Measurements from ENCODE around the gene KLHL24. TPM values are rescaled to one million over a fixed set of nuclear protein-coding genes. Genes with fewer than 3 reads are reported as not detected.

KLHL24 gene
- total and polyA plus RNA-seq, 2 experiments from 2014 or later, result 8.2 to 51.0 TPM

GRCh38 chr3:183662099-183662498 is 26.7 kb downstream of the KLHL24 start:
- H3K36me3 ChIP-seq (ENCODE audit: insufficient read depth), result no peaks in the 10 kb centered on the region
- H3K4me1 ChIP-seq (ENCODE audit: insufficient read depth), result peaks cover 14% of the 10 kb centered on the region; the same call in 1 of the 2 replicates

More at GRCh38 chr3:183662099-183662498, 26.7 kb downstream of the KLHL24 start:
- Histone ChIP-seq H3K9me2 (ENCODE audit: insufficient read depth) (no peaks in the 10 kb centered on the region), H3K4me3 (no peak overlapping the region), H4K20me1 (replicated peaks; ENCODE audit: insufficient read depth) (no peaks in the 10 kb centered on the region), H3F3A (replicated peaks; ENCODE audit: low read depth) (no peaks in the 10 kb centered on the region), H3K79me2 (replicated peaks; ENCODE audit: insufficient read depth) (no peaks in the 10 kb centered on the region), H2AFZ (no peak overlapping the region), H3K27me3 (ENCODE audit: insufficient read depth) (no peaks in the 10 kb centered on the region), H3K27ac (ENCODE audit: low read depth) (no peak overlapping the region), H3K4me2 (no peak overlapping the region)
- Mint-ChIP-seq H3K4me1 (peaks cover 10% of the 10 kb centered on the region), H3K27ac (no peak overlapping the region), H3K4me3 (no peak overlapping the region), H3K27me3 (ENCODE audit: insufficient read depth, low read depth, poor library complexity) (peaks cover 2% of the 10 kb centered on the region), H3K36me3 (ENCODE audit: low read depth) (peaks cover 50% of the 10 kb centered on the region), H3K9me3 (peaks cover 6% of the 10 kb centered on the region; the same call in 2 of the 3 replicates)
- DNase-seq (ENCODE audit: low spot score), result no peak
- ATAC-seq, result no peak
- TF ChIP-seq ZNF331 (CRISPR knock-in tag; IDR thresholded peaks at IDR 0.05; ENCODE audit: low read depth), result no peak
- TF ChIP-seq CREB1 (CRISPR knock-in tag; IDR thresholded peaks at IDR 0.05; ENCODE audit: low read depth), result no peak
- no peak for TF ChIP-seq POLR2AphosphoS5 (IDR thresholded peaks at IDR 0.05; ENCODE audit: low read depth)
- TF ChIP-seq STAT1 (IDR thresholded peaks at IDR 0.05; ENCODE audit: unreplicated experiment), result no peak
- no peak for TF ChIP-seq NANOG (IDR thresholded peaks at IDR 0.05; ENCODE audit: borderline replicate concordance)
- no peak for TF ChIP-seq EZH2phosphoT487 (IDR thresholded peaks at IDR 0.05; ENCODE audit: unreplicated experiment)
- TF ChIP-seq JUNB (IDR thresholded peaks at IDR 0.05; ENCODE audit: unreplicated experiment), result no peak
- TF ChIP-seq, protein P1, sequence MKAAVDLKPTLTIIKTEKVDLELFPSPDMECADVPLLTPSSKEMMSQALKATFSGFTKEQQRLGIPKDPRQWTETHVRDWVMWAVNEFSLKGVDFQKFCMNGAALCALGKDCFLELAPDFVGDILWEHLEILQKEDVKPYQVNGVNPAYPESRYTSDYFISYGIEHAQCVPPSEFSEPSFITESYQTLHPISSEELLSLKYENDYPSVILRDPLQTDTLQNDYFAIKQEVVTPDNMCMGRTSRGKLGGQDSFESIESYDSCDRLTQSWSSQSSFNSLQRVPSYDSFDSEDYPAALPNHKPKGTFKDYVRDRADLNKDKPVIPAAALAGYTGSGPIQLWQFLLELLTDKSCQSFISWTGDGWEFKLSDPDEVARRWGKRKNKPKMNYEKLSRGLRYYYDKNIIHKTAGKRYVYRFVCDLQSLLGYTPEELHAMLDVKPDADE (IDR thresholded peaks at IDR 0.05), result no peak
- no peak for TF ChIP-seq EZH2 (IDR thresholded peaks at IDR 0.05; ENCODE audit: low read depth, unreplicated experiment)
- TF ChIP-seq REST (IDR thresholded peaks at IDR 0.05; ENCODE audit: unreplicated experiment), result no peak
- no peak for TF ChIP-seq ZNF114 (CRISPR knock-in tag; IDR thresholded peaks at IDR 0.05)
- TF ChIP-seq, protein P2, sequence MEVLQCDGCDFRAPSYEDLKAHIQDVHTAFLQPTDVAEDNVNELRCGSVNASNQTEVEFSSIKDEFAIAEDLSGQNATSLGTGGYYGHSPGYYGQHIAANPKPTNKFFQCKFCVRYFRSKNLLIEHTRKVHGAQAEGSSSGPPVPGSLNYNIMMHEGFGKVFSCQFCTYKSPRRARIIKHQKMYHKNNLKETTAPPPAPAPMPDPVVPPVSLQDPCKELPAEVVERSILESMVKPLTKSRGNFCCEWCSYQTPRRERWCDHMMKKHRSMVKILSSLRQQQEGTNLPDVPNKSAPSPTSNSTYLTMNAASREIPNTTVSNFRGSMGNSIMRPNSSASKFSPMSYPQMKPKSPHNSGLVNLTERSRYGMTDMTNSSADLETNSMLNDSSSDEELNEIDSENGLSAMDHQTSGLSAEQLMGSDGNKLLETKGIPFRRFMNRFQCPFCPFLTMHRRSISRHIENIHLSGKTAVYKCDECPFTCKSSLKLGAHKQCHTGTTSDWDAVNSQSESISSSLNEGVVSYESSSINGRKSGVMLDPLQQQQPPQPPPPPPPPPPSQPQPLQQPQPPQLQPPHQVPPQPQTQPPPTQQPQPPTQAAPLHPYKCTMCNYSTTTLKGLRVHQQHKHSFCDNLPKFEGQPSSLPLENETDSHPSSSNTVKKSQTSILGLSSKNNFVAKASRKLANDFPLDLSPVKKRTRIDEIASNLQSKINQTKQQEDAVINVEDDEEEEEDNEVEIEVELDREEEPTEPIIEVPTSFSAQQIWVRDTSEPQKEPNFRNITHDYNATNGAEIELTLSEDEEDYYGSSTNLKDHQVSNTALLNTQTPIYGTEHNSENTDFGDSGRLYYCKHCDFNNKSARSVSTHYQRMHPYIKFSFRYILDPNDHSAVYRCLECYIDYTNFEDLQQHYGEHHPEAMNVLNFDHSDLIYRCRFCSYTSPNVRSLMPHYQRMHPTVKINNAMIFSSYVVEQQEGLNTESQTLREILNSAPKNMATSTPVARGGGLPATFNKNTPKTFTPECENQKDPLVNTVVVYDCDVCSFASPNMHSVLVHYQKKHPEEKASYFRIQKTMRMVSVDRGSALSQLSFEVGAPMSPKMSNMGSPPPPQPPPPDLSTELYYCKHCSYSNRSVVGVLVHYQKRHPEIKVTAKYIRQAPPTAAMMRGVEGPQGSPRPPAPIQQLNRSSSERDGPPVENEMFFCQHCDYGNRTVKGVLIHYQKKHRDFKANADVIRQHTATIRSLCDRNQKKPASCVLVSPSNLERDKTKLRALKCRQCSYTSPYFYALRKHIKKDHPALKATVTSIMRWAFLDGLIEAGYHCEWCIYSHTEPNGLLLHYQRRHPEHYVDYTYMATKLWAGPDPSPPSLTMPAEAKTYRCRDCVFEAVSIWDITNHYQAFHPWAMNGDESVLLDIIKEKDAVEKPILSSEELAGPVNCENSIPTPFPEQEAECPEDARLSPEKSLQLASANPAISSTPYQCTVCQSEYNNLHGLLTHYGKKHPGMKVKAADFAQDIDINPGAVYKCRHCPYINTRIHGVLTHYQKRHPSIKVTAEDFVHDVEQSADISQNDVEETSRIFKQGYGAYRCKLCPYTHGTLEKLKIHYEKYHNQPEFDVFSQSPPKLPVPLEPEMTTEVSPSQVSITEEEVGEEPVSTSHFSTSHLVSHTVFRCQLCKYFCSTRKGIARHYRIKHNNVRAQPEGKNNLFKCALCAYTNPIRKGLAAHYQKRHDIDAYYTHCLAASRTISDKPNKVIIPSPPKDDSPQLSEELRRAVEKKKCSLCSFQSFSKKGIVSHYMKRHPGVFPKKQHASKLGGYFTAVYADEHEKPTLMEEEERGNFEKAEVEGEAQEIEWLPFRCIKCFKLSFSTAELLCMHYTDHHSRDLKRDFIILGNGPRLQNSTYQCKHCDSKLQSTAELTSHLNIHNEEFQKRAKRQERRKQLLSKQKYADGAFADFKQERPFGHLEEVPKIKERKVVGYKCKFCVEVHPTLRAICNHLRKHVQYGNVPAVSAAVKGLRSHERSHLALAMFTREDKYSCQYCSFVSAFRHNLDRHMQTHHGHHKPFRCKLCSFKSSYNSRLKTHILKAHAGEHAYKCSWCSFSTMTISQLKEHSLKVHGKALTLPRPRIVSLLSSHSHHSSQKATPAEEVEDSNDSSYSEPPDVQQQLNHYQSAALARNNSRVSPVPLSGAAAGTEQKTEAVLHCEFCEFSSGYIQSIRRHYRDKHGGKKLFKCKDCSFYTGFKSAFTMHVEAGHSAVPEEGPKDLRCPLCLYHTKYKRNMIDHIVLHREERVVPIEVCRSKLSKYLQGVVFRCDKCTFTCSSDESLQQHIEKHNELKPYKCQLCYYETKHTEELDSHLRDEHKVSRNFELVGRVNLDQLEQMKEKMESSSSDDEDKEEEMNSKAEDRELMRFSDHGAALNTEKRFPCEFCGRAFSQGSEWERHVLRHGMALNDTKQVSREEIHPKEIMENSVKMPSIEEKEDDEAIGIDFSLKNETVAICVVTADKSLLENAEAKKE (CRISPR knock-in tag; IDR thresholded peaks at IDR 0.05), result no peak
- no peak for TF ChIP-seq CTCF (conservative IDR thresholded peaks at IDR 0.05; ENCODE audit: low read depth in 2 of 2)
